Caco-2 (cell line): ENCODE measurements around the gene DENND1A. TPM values are rescaled to one million over a fixed set of nuclear protein-coding genes. Genes with fewer than 3 reads are reported as not detected.

Experiments used
- BruUV-seq: library from RNA; stranded (reverse); fragments of 400-500 nt; replicated peaks from 2 replicates; lab custom pipeline; 2021; lab: Mats Ljungman, UMichigan
- CTCF ChIA-PET: fragments of 300-600 bp; sonication (Branson Sonifier 250); formaldehyde crosslinking; loops from one replicate; lab custom pipeline; 2022; ENCODE audit warnings: antibody characterized with exemption; lab: Charles Lee
- POLR2A ChIA-PET: fragments of 300-600 bp; sonication (Branson Sonifier 250); formaldehyde crosslinking; loops from one replicate; lab custom pipeline; 2022; ENCODE audit warnings: antibody characterized with exemption; lab: Charles Lee
- DNase-seq, 2 experiments: peaks; one replicate each; pipeline versions ENCODE4 v3.0.0 to v3.0.0-alpha.2; 2020 to 2022
- H3K27me3 ChIP-seq: replicated peaks from 2 replicates; pipeline ENCODE4 v1.6.0; 2011; ENCODE audit warnings: low read length; ENCODE audit not compliant: control insufficient read depth, insufficient read depth
- H3K36me3 ChIP-seq: 2 replicates; pipeline ENCODE4 v1.5.1; 2011; ENCODE audit warnings: low read length; ENCODE audit not compliant: control insufficient read depth, insufficient read depth
- H3K4me1 ChIP-seq: fragments of 250-450 bp; sonication (Bioruptor Pico); 2 replicates; pipeline ENCODE4 v1.5.1; 2020; ENCODE audit warnings: mild to moderate bottlenecking
- H3K4me3 ChIP-seq: 2 replicates; pipeline ENCODE4 v1.5.1; 2011; ENCODE audit warnings: low read depth, mild to moderate bottlenecking, control low read depth, low read length
- H3K9me3 ChIP-seq: fragments of 250-450 bp; sonication (Bioruptor Pico); 2 replicates; pipeline ENCODE4 v1.5.1; 2020; ENCODE audit warnings: mild to moderate bottlenecking, moderate library complexity
- H3K27ac Mint-ChIP-seq: one replicate; pipeline ENCODE4 v1.8.0; 2022; ENCODE audit warnings: mixed read lengths; ENCODE audit not compliant: unreplicated experiment
- H3K27me3 Mint-ChIP-seq: one replicate; pipeline ENCODE4 v1.8.0; 2022; ENCODE audit warnings: mixed read lengths; ENCODE audit not compliant: insufficient read depth, unreplicated experiment
- H3K36me3 Mint-ChIP-seq: one replicate; pipeline ENCODE4 v1.8.0; 2022; ENCODE audit warnings: mild to moderate bottlenecking, mixed read lengths; ENCODE audit not compliant: insufficient read depth, unreplicated experiment
- H3K4me1 Mint-ChIP-seq: one replicate; pipeline ENCODE4 v1.8.0; 2022; ENCODE audit warnings: low read depth, mixed read lengths; ENCODE audit not compliant: unreplicated experiment
- H3K4me3 Mint-ChIP-seq: one replicate; pipeline ENCODE4 v1.8.0; 2022; ENCODE audit warnings: mild to moderate bottlenecking, moderate library complexity, mixed read lengths; ENCODE audit not compliant: unreplicated experiment
- H3K9me3 Mint-ChIP-seq: one replicate; pipeline ENCODE4 v1.8.0; 2022; ENCODE audit warnings: mixed read lengths; ENCODE audit not compliant: unreplicated experiment
- intact Hi-C: fragments of 100-400 bp; cut with micrococcal nuclease; formaldehyde crosslinking; loops from one replicate; pipeline ENCODE4 v1.10.0; 2022; ENCODE audit not compliant: unreplicated experiment
- total RNA-seq: library from RNA; stranded (reverse); gene quantifications from 2 replicates; pipeline ENCODE4 v1.2.3, GENCODE V29; 2022
- TF ChIP-seq, protein P1 (sequence below), 2 experiments: fragments of 200-600 bp in 1 of 2; IDR thresholded peaks; 1 replicate in 1 of 2; 2 replicates in 1 of 2; pipeline versions ENCODE4 v1.5.1 to v1.8.0; 2011 to 2022; ENCODE audit warnings: antibody characterized with exemption in 1 of 2, control low read depth in 1 of 2, inconsistent platforms in 1 of 2, low read depth in 1 of 2, low read length in 1 of 2, mild to moderate bottlenecking in 1 of 2, moderate library complexity in 1 of 2; ENCODE audit not compliant: insufficient read depth in 1 of 2, severe bottlenecking in 1 of 2, unreplicated experiment in 1 of 2

DENND1A gene
- total RNA-seq, 1 experiment from 2014 or later = 41.6 TPM

DNA sequence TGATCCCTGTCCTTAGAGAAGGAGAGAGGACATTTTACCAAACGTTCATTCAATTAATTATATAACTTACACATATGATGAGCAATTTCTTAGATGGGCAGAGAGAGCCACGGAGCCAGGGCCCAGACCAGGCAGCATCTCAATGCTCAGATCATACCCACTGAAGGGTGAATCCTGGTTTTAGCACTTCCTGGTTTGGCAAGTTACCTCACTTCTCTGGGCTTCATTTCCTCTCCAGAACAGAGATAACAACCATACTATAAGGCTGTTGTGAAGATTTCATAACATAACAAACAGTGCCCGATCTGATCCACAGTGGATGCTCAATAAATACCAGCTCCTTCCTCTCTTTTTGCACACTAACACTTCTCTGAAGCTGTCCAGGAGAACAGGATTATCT lies 271.1 kb downstream of the DENND1A start:
- H3K4me1 Mint-ChIP-seq = no peaks in the 10 kb centered on the region
- Histone ChIP-seq H3K9me3 (peaks cover 11% of the 10 kb centered on the region), H3K4me1 (no peaks in the 10 kb centered on the region), H3K36me3 (no peaks in the 10 kb centered on the region; the same call in 1 of the 2 replicates), H3K4me3 (no peak overlapping the region), H3K27me3 (no peaks in the 10 kb centered on the region)
- intact Hi-C loops = no loop called here
- peaks cover 22% of the 10 kb centered on the region for H3K36me3 Mint-ChIP-seq
- H3K9me3 Mint-ChIP-seq = peaks cover 23% of the 10 kb centered on the region
- H3K27ac Mint-ChIP-seq = no peak overlapping the region
- CTCF ChIA-PET = no interaction called here
- no peak overlapping the region for H3K4me3 Mint-ChIP-seq
- DNase-seq = no peak
- H3K27me3 Mint-ChIP-seq = no peaks in the 10 kb centered on the region
- TF ChIP-seq, protein P1, sequence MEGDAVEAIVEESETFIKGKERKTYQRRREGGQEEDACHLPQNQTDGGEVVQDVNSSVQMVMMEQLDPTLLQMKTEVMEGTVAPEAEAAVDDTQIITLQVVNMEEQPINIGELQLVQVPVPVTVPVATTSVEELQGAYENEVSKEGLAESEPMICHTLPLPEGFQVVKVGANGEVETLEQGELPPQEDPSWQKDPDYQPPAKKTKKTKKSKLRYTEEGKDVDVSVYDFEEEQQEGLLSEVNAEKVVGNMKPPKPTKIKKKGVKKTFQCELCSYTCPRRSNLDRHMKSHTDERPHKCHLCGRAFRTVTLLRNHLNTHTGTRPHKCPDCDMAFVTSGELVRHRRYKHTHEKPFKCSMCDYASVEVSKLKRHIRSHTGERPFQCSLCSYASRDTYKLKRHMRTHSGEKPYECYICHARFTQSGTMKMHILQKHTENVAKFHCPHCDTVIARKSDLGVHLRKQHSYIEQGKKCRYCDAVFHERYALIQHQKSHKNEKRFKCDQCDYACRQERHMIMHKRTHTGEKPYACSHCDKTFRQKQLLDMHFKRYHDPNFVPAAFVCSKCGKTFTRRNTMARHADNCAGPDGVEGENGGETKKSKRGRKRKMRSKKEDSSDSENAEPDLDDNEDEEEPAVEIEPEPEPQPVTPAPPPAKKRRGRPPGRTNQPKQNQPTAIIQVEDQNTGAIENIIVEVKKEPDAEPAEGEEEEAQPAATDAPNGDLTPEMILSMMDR (IDR thresholded peaks at IDR 0.05; ENCODE audit: insufficient read depth in 1 of 2, low read depth in 1 of 2, low read length in 1 of 2, severe bottlenecking in 1 of 2, unreplicated experiment in 1 of 2) = no peak
- no TSS peak for BruUV-seq
- POLR2A ChIA-PET = no interaction called here

GRCh38 chr9:123657941-123658340 lies 272.0 kb downstream of the DENND1A start:
- POLR2A ChIA-PET = no interaction called here
- H3K9me3 Mint-ChIP-seq = peaks cover 19% of the 10 kb centered on the region
- no peaks in the 10 kb centered on the region; the same call in 1 of the 2 replicates for H3K36me3 ChIP-seq
- no peaks in the 10 kb centered on the region for H3K4me1 ChIP-seq
- TF ChIP-seq, protein P1 (IDR thresholded peaks at IDR 0.05; ENCODE audit: insufficient read depth in 1 of 2, low read depth in 1 of 2, low read length in 1 of 2, severe bottlenecking in 1 of 2, unreplicated experiment in 1 of 2) = no peak
- H3K4me1 Mint-ChIP-seq = no peaks in the 10 kb centered on the region
- DNase-seq = no peak
- H3K27me3 Mint-ChIP-seq = no peaks in the 10 kb centered on the region
- CTCF ChIA-PET = no interaction called here
- no peak overlapping the region for H3K4me3 ChIP-seq
- H3K27ac Mint-ChIP-seq = no peak overlapping the region
- H3K4me3 Mint-ChIP-seq = no peak overlapping the region
- peaks cover 11% of the 10 kb centered on the region; the same call in 1 of the 2 replicates for H3K9me3 ChIP-seq
- BruUV-seq = no TSS peak
- intact Hi-C loops = no loop called here
- no peaks in the 10 kb centered on the region for H3K27me3 ChIP-seq
- H3K36me3 Mint-ChIP-seq = peaks cover 24% of the 10 kb centered on the region

- H3K36me3 Mint-ChIP-seq = peaks cover 19% of the 10 kb centered on the region
- BruUV-seq = no TSS peak
- ChIA-PET POLR2A (no interaction called here), CTCF (no interaction called here)
- no peaks in the 10 kb centered on the region for H3K4me1 ChIP-seq
- H3K9me3 Mint-ChIP-seq = peaks cover 11% of the 10 kb centered on the region
- H3K27me3 ChIP-seq = no peaks in the 10 kb centered on the region
- peaks cover 2% of the 10 kb centered on the region; the same call in 1 of the 2 replicates for H3K9me3 ChIP-seq
- no peaks in the 10 kb centered on the region for H3K4me1 Mint-ChIP-seq
- no peak overlapping the region for H3K27ac Mint-ChIP-seq
- intact Hi-C loops = no loop called here
- no peaks in the 10 kb centered on the region for H3K27me3 Mint-ChIP-seq
- no peak for DNase-seq
- H3K4me3 Mint-ChIP-seq = no peak overlapping the region
- no peak overlapping the region for H3K4me3 ChIP-seq
- TF ChIP-seq, protein P1 (IDR thresholded peaks at IDR 0.05; ENCODE audit: insufficient read depth in 1 of 2, low read depth in 1 of 2, low read length in 1 of 2, severe bottlenecking in 1 of 2, unreplicated experiment in 1 of 2) = no peak
- H3K36me3 ChIP-seq = no peaks in the 10 kb centered on the region; the same call in 1 of the 2 replicates
These were observed 272.8 kb downstream of the DENND1A start for GRCh38 chr9:123657099-123657498.
